ENCODE results near the gene NR5A2.
A peak's percentile ranks its signal among the peaks of the same experiment; 100 is the strongest.

NR5A2 gene

GRCh38 chr1:200028586-200029034 is 1.1 kb downstream of the NR5A2 start:
- peaks cover 30% of the 10 kb centered on the region for H3K4me1 ChIP-seq (ENCODE audit: insufficient read depth, low read length, severe bottlenecking)
- H3K79me2 ChIP-seq (ENCODE audit: insufficient read depth, low read length): no peaks in the 10 kb centered on the region
- H3K27ac ChIP-seq (ENCODE audit: low read depth, low read length, poor library complexity, severe bottlenecking): peak overlapping the region; percentile 75
- peak overlapping the region; percentile 74 for H3K4me3 ChIP-seq (ENCODE audit: low read depth, low read length, poor library complexity, severe bottlenecking)
- H3K9ac ChIP-seq (ENCODE audit: low read length): peak overlapping the region; percentile 70
- H3K4me2 ChIP-seq (ENCODE audit: low read length): peak overlapping the region; percentile 81
- 0 out of 2 replicates have a peak overlapping the region, but pooled peaks have one; percentile 31 for H2AFZ ChIP-seq (ENCODE audit: low read length)
- H3K9me3 ChIP-seq (ENCODE audit: low read length): no peaks in the 10 kb centered on the region
- H4K20me1 ChIP-seq (ENCODE audit: insufficient read depth, low read length): no peaks in the 10 kb centered on the region
- H3K27me3 ChIP-seq (ENCODE audit: insufficient read depth, low read length): no peaks in the 10 kb centered on the region
- H3K36me3 ChIP-seq (ENCODE audit: insufficient read depth, low read length): no peaks in the 10 kb centered on the region; the same call in 1 of the 2 replicates
- TF ChIP-seq, protein P1, sequence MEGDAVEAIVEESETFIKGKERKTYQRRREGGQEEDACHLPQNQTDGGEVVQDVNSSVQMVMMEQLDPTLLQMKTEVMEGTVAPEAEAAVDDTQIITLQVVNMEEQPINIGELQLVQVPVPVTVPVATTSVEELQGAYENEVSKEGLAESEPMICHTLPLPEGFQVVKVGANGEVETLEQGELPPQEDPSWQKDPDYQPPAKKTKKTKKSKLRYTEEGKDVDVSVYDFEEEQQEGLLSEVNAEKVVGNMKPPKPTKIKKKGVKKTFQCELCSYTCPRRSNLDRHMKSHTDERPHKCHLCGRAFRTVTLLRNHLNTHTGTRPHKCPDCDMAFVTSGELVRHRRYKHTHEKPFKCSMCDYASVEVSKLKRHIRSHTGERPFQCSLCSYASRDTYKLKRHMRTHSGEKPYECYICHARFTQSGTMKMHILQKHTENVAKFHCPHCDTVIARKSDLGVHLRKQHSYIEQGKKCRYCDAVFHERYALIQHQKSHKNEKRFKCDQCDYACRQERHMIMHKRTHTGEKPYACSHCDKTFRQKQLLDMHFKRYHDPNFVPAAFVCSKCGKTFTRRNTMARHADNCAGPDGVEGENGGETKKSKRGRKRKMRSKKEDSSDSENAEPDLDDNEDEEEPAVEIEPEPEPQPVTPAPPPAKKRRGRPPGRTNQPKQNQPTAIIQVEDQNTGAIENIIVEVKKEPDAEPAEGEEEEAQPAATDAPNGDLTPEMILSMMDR (IDR thresholded peaks at IDR 0.05; ENCODE audit: low read length): no peak
- TF ChIP-seq EZH2 (IDR thresholded peaks at IDR 0.05; ENCODE audit: borderline replicate concordance, low read length): no peak
- no peaks in the 10 kb centered on the region for H3F3A ChIP-seq (ENCODE audit: insufficient read depth, low read length)
- H3K9me2 ChIP-seq (ENCODE audit: low read depth, low read length): no peaks in the 10 kb centered on the region

DNA sequence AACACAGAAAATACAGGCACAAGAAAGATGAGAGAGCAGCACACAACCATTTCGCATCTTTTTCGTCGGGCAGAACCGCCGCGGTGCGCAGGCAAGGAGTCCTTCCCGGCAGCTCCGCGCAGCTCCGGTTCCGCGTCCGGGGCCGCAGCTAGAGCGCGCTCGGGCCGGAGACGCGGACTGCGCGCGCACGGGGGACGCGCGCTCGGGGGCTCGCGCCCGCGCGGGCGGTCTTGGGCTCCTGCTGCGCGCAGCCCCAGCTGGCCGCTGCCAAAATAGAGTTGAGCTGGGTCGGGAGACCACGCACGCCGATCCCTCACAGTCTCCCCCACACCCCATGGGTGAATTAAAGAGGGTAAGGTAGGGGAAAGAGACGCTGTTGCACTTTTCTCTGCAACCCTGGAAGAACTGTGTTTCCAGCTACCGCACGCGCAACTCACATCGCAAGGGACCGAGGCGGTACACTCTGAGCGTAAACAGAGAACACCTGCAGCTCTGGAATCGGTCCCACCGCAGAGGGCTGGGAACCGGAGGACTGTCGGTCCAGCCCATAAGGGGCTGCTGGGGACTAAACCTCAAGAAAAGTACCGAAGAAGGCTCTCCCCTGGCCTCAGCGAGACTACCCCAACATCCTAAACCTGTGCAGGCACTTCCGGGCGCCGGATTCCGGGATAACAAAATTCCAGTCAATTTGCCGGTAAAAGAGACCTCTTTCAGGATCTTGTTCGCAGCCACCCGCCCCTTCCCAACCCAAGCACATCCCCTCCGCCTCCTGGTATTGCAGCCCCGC is 1.7 kb downstream of the NR5A2 start:
- no peaks in the 10 kb centered on the region; the same call in 1 of the 2 replicates for H3K36me3 ChIP-seq (ENCODE audit: insufficient read depth, low read length)
- peak overlapping the region; percentile 74 for H3K4me3 ChIP-seq (ENCODE audit: low read depth, low read length, poor library complexity, severe bottlenecking)
- H3K9me2 ChIP-seq (ENCODE audit: low read depth, low read length): no peaks in the 10 kb centered on the region
- no peaks in the 10 kb centered on the region for H3K27me3 ChIP-seq (ENCODE audit: insufficient read depth, low read length)
- peaks cover 30% of the 10 kb centered on the region for H3K4me1 ChIP-seq (ENCODE audit: insufficient read depth, low read length, severe bottlenecking)
- H3K4me2 ChIP-seq (ENCODE audit: low read length): peak overlapping the region; percentile 81
- H4K20me1 ChIP-seq (ENCODE audit: insufficient read depth, low read length): no peaks in the 10 kb centered on the region
- no peaks in the 10 kb centered on the region for H3K9me3 ChIP-seq (ENCODE audit: low read length)
- 0 out of 2 replicates have a peak overlapping the region, but pooled peaks have one; percentile 31 for H2AFZ ChIP-seq (ENCODE audit: low read length)
- peak overlapping the region; percentile 70 for H3K9ac ChIP-seq (ENCODE audit: low read length)
- H3F3A ChIP-seq (ENCODE audit: insufficient read depth, low read length): no peaks in the 10 kb centered on the region
- no peak for TF ChIP-seq EZH2 (IDR thresholded peaks at IDR 0.05; ENCODE audit: borderline replicate concordance, low read length)
- TF ChIP-seq, protein P1 (IDR thresholded peaks at IDR 0.05; ENCODE audit: low read length): no peak
- no peaks in the 10 kb centered on the region for H3K79me2 ChIP-seq (ENCODE audit: insufficient read depth, low read length)
- peak overlapping the region; percentile 75 for H3K27ac ChIP-seq (ENCODE audit: low read depth, low read length, poor library complexity, severe bottlenecking)

GRCh38 chr1:200029822-200030152 is 2.3 kb downstream of the NR5A2 start:
- no peaks in the 10 kb centered on the region for H3K27me3 ChIP-seq (ENCODE audit: insufficient read depth, low read length)
- H3K36me3 ChIP-seq (ENCODE audit: insufficient read depth, low read length): no peaks in the 10 kb centered on the region; the same call in 1 of the 2 replicates
- no peaks in the 10 kb centered on the region for H4K20me1 ChIP-seq (ENCODE audit: insufficient read depth, low read length)
- H2AFZ ChIP-seq (ENCODE audit: low read length): no peak overlapping the region
- no peaks in the 10 kb centered on the region for H3F3A ChIP-seq (ENCODE audit: insufficient read depth, low read length)
- H3K9me2 ChIP-seq (ENCODE audit: low read depth, low read length): no peaks in the 10 kb centered on the region
- peak overlapping the region; percentile 70 for H3K9ac ChIP-seq (ENCODE audit: low read length)
- TF ChIP-seq EZH2 (IDR thresholded peaks at IDR 0.05; ENCODE audit: borderline replicate concordance, low read length): no peak
- TF ChIP-seq, protein P1 (IDR thresholded peaks at IDR 0.05; ENCODE audit: low read length): no peak
- peaks cover 30% of the 10 kb centered on the region for H3K4me1 ChIP-seq (ENCODE audit: insufficient read depth, low read length, severe bottlenecking)
- H3K27ac ChIP-seq (ENCODE audit: low read depth, low read length, poor library complexity, severe bottlenecking): peak overlapping the region; percentile 75
- no peaks in the 10 kb centered on the region for H3K79me2 ChIP-seq (ENCODE audit: insufficient read depth, low read length)
- no peaks in the 10 kb centered on the region for H3K9me3 ChIP-seq (ENCODE audit: low read length)
- peak overlapping the region; percentile 81 for H3K4me2 ChIP-seq (ENCODE audit: low read length)
- H3K4me3 ChIP-seq (ENCODE audit: low read depth, low read length, poor library complexity, severe bottlenecking): peak overlapping the region; percentile 74

Measured in OCI-LY1 (cell line).